CD4-positive, alpha-beta memory T cell (primary cell): ENCODE results near the gene FAM83C. TPM values are rescaled to one million over a fixed set of nuclear protein-coding genes. Genes with fewer than 3 reads are reported as not detected.
A peak's percentile ranks its signal among the peaks of the same experiment; 100 is the strongest.

Experiments
- CTCF ChIA-PET: fragments of 350-600 bp; sonication (Branson Sonifier 250); formaldehyde crosslinking; loops from one replicate; lab custom pipeline; 2021; ENCODE audit warnings: inconsistent platforms; ENCODE audit not compliant: partially characterized antibody; lab: Charles Lee
- POLR2A ChIA-PET: fragments of 350-600 bp; sonication (Branson Sonifier 250); formaldehyde crosslinking; loops from one replicate; lab custom pipeline; 2021; ENCODE audit not compliant: partially characterized antibody; lab: Charles Lee
- DNase-seq, 5 donors: peaks; one replicate each; pipeline versions ENCODE4 v3.0.0 to v3.0.0-alpha.2; 2020 to 2022; ENCODE audit warnings: mixed read lengths in 1 of 5
- H3K27ac ChIP-seq: one replicate; pipeline ENCODE4 v1.7.0; 2013; ENCODE audit warnings: low read depth, low read length
- H3K27me3 ChIP-seq: 2 replicates; pipeline ENCODE4 v1.7.0; 2013; ENCODE audit warnings: mild to moderate bottlenecking, low read length, moderate library complexity; ENCODE audit not compliant: insufficient read depth
- H3K36me3 ChIP-seq: 2 replicates; pipeline ENCODE4 v1.7.0; 2013; ENCODE audit warnings: mild to moderate bottlenecking, low read length, moderate library complexity; ENCODE audit not compliant: insufficient read depth
- H3K4me1 ChIP-seq: 2 replicates; pipeline ENCODE4 v1.7.0; 2013; ENCODE audit warnings: mild to moderate bottlenecking, low read length, moderate library complexity; ENCODE audit not compliant: insufficient read depth
- H3K4me3 ChIP-seq, 2 donors: one replicate each; pipeline ENCODE4 v1.7.0; 2013; ENCODE audit warnings: low read length in 2 of 2, mild to moderate bottlenecking in 1 of 2
- H3K9me3 ChIP-seq, 2 donors: one replicate each; pipeline ENCODE4 v1.7.0; 2013; ENCODE audit warnings: low read length in 2 of 2, control low read depth in 1 of 2; ENCODE audit not compliant: control insufficient read depth in 1 of 2
- H3K27ac Mint-ChIP-seq, 7 donors: one replicate each; pipeline ENCODE4 v1.8.0; 2020 to 2021; ENCODE audit warnings: mixed read lengths in 7 of 7, mild to moderate bottlenecking in 6 of 7, inconsistent platforms in 3 of 7, moderate library complexity in 3 of 7
- H3K27me3 Mint-ChIP-seq, 2 donors: one replicate each; pipeline ENCODE4 v1.8.0; 2020 to 2021; ENCODE audit warnings: mixed read lengths in 2 of 2
- H3K36me3 Mint-ChIP-seq, 2 donors: one replicate each; pipeline ENCODE4 v1.8.0; 2020 to 2021; ENCODE audit warnings: mixed read lengths in 2 of 2, inconsistent platforms in 1 of 2, mild to moderate bottlenecking in 1 of 2
- H3K4me1 Mint-ChIP-seq, 4 donors: one replicate each; pipeline ENCODE4 v1.8.0; 2020 to 2021; ENCODE audit warnings: mixed read lengths in 4 of 4, mild to moderate bottlenecking in 1 of 4
- H3K4me3 Mint-ChIP-seq, 8 donors: one replicate each; pipeline ENCODE4 v1.8.0; 2020 to 2021; ENCODE audit warnings: mixed read lengths in 8 of 8, mild to moderate bottlenecking in 7 of 8, moderate library complexity in 6 of 8, inconsistent platforms in 3 of 8
- H3K9me3 Mint-ChIP-seq, 8 donors: one replicate each; pipeline ENCODE4 v1.8.0; 2020 to 2021; ENCODE audit warnings: mixed read lengths in 8 of 8, mild to moderate bottlenecking in 5 of 8, inconsistent platforms in 3 of 8, moderate library complexity in 1 of 8
- intact Hi-C: fragments of 100-400 bp; cut with micrococcal nuclease; formaldehyde crosslinking; loops from one replicate; pipeline ENCODE4 v1.15.1; 2023
- polyA plus RNA-seq, 2 donors: library from polyadenylated mRNA; unstranded; fragments of 300-500 nt; fragmentation: Illumina TruSeq; gene quantifications; one replicate each; pipeline ENCODE4 v1.2.3, GENCODE V29; 2021
- total RNA-seq, 2 experiments: library from RNA; stranded (reverse); gene quantifications; one replicate each; pipeline ENCODE4 v1.2.3, GENCODE V29; 2021

The FAM83C gene
- total and polyA plus RNA-seq, 4 experiments from 2014 or later: not detected

- Mint-ChIP-seq H3K27me3 (no peaks in the 10 kb centered on the region), H3K9me3 (no peaks in the 10 kb centered on the region), H3K36me3 (peaks cover 0 to 8% of the 10 kb centered on the region in 2 donors), H3K4me1 (peaks cover 3 to 10% (median 5%) of the 10 kb centered on the region in 4 donors), H3K27ac (peak overlapping the region in 2 of 7 donors; percentile 18 to 21), H3K4me3 (no peak overlapping the region)
- POLR2A ChIA-PET: interaction anchor here (0.7 to 1.2 kb wide), 2 partner anchors 19 to 25 kb away, joined by 3 to 4 read pairs; partner anchors contain the start of genes EIF6 and MMP24OS
- Histone ChIP-seq H3K36me3 (peaks cover 5% of the 10 kb centered on the region), H3K4me3 (no peak overlapping the region), H3K27ac (no peak overlapping the region), H3K9me3 (no peaks in the 10 kb centered on the region), H3K27me3 (no peaks in the 10 kb centered on the region), H3K4me1 (peaks cover 6% of the 10 kb centered on the region)
- CTCF ChIA-PET: interaction anchor here (0.8 to 5.8 kb wide), 19 partner anchors 11 to 158 kb away, joined by 3 to 68 read pairs (median 6); partner anchors contain the start of genes EIF6, FAM83C, GDF5 and MMP24OS
- DNase-seq: no peak
- intact Hi-C loops: loop anchor here (1.0 kb wide), 2 partner anchors 136 to 158 kb away; no protein-coding TSS in a partner anchor
Observed at GRCh38 chr20:35303382-35303734, 11.1 kb upstream of the FAM83C start.

GRCh38 chr20:35302421-35303335 lies 10.5 kb upstream of the FAM83C start:
- peaks cover 3 to 10% (median 5%) of the 10 kb centered on the region in 4 donors for H3K4me1 Mint-ChIP-seq
- DNase-seq: no peak
- H3K27me3 ChIP-seq: no peaks in the 10 kb centered on the region
- intact Hi-C loops: loop anchor here (1.0 kb wide), 2 partner anchors 137 to 157 kb away; no protein-coding TSS in a partner anchor
- H3K36me3 Mint-ChIP-seq: peaks cover 0 to 8% of the 10 kb centered on the region in 2 donors
- peaks cover 5% of the 10 kb centered on the region for H3K36me3 ChIP-seq
- H3K27me3 Mint-ChIP-seq: no peaks in the 10 kb centered on the region
- CTCF ChIA-PET: interaction anchor here (0.8 to 5.8 kb wide), 19 partner anchors 8 to 158 kb away, joined by 3 to 68 read pairs (median 6); partner anchors contain the start of genes EIF6, FAM83C and GDF5
- POLR2A ChIA-PET: interaction anchor here (1.2 kb wide), 1 partner anchor 18 kb away, joined by 4 read pairs; the partner anchor contains the start of gene EIF6
- no peaks in the 10 kb centered on the region for H3K9me3 ChIP-seq
- no peak overlapping the region for H3K27ac ChIP-seq
- no peaks in the 10 kb centered on the region for H3K9me3 Mint-ChIP-seq
- no peak overlapping the region for H3K4me3 Mint-ChIP-seq
- H3K4me1 ChIP-seq: peaks cover 6% of the 10 kb centered on the region
- no peak overlapping the region for H3K4me3 ChIP-seq
- peak overlapping the region in 2 of 7 donors; percentile 6 to 21 for H3K27ac Mint-ChIP-seq

GRCh38 chr20:35301426-35301825 lies 9.2 kb upstream of the FAM83C start:
- H3K27me3 ChIP-seq: no peaks in the 10 kb centered on the region
- H3K9me3 ChIP-seq: no peaks in the 10 kb centered on the region
- intact Hi-C loops: no loop called here
- Mint-ChIP-seq H3K27me3 (peaks cover 0 to 1% of the 10 kb centered on the region in 2 donors), H3K27ac (peak overlapping the region in 1 of 7 donors; percentile 44), H3K4me1 (peaks cover 3 to 10% (median 5%) of the 10 kb centered on the region in 4 donors), H3K9me3 (no peaks in the 10 kb centered on the region), H3K4me3 (no peak overlapping the region), H3K36me3 (peaks cover 0 to 6% of the 10 kb centered on the region in 2 donors)
- peaks cover 5% of the 10 kb centered on the region for H3K36me3 ChIP-seq
- CTCF ChIA-PET: interaction anchor here (1.3 to 5.8 kb wide), 3 partner anchors 25 to 146 kb away, joined by 3 to 68 read pairs (median 4); no protein-coding TSS in a partner anchor
- POLR2A ChIA-PET: interaction anchor here (0.7 kb wide), 1 partner anchor 141 kb away, joined by 3 read pairs; no protein-coding TSS in a partner anchor
- H3K4me1 ChIP-seq: peaks cover 6% of the 10 kb centered on the region
- DNase-seq: no peak
- H3K4me3 ChIP-seq: no peak overlapping the region
- no peak overlapping the region for H3K27ac ChIP-seq

DNA sequence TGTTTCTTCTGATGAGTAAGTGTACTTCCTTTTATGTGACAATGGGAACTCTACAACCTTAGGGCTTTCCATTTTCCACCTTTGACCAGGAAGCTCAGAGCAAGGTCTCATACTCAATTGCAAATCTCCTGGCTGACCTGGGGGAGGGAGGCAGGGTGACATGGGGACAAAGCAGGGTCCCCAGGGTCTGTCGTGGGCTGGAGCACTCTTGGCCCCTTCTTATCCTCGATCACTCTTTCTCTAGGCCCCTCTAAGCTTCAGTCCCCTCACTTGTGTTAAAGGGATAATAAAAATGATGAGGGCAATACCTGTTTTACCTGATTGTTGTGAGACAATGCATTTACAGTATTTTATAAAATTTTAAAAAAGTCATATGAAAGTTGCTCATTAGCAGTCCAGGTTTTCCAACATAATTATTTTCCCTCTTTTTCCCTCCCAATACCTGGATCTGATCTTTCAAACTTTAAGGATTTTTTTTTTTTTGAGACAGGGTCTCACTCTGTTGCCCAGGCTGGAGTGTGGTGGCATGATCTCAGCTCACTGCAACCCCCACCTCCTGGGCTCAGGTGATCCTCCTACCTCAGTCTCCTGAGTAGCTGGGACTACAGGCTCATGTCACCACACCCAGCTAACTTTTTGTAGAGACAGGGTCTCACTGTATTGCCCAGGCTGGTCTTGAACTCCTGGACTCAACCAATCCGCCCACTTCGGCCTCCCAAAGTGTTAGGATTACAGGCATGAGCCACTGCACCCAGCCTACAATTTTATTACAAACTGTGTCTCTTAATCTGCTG lies 8.4 kb upstream of the FAM83C start:
- H3K4me3 Mint-ChIP-seq: no peak overlapping the region

DNA sequence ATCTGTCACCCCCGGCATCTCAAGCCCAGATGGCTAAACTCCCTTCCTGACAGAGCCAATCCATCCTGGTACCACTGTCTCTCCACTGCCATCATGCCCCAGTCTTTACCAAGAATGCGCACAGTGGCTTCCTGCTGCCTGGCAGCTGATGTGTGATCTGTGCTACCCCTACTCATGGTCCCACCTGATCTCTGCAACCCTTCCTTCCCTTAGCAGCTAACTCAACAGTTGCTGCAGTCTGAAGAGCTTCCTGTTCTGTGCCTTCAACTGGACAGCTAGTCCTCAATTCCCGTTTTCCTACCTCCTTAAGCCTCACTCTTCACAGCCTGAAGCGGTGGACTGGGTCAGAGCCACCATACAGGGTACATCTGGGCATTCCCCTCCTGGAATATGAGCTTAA lies 7.6 kb upstream of the FAM83C start:
- no peak overlapping the region for H3K4me3 ChIP-seq
- H3K27me3 ChIP-seq: no peaks in the 10 kb centered on the region
- H3K36me3 Mint-ChIP-seq: no peaks in the 10 kb centered on the region
- H3K9me3 Mint-ChIP-seq: no peaks in the 10 kb centered on the region
- ChIA-PET CTCF (interaction anchor here (0.9 to 1.2 kb wide), 3 partner anchors 21 to 155 kb away, joined by 3 read pairs; no protein-coding TSS in a partner anchor), POLR2A (no interaction called here)
- no peaks in the 10 kb centered on the region for H3K9me3 ChIP-seq
- H3K27ac Mint-ChIP-seq: peak overlapping the region in 1 of 7 donors; percentile 36
- H3K4me3 Mint-ChIP-seq: no peak overlapping the region
- no peak overlapping the region for H3K27ac ChIP-seq
- no peaks in the 10 kb centered on the region for H3K36me3 ChIP-seq
- no peak for DNase-seq
- H3K4me1 ChIP-seq: peaks cover 6% of the 10 kb centered on the region
- peaks cover 0 to 5% of the 10 kb centered on the region in 2 donors for H3K27me3 Mint-ChIP-seq
- H3K4me1 Mint-ChIP-seq: peaks cover 3 to 10% (median 5%) of the 10 kb centered on the region in 4 donors
- intact Hi-C loops: no loop called here

More for the DNA sequence above, 8.4 kb upstream of the FAM83C start:
- no peak for DNase-seq
- POLR2A ChIA-PET: interaction anchor here (0.7 kb wide), 1 partner anchor 140 kb away, joined by 3 read pairs; no protein-coding TSS in a partner anchor
- intact Hi-C loops: no loop called here
- Histone ChIP-seq H3K27me3 (no peaks in the 10 kb centered on the region), H3K4me3 (no peak overlapping the region), H3K9me3 (no peaks in the 10 kb centered on the region), H3K27ac (no peak overlapping the region), H3K36me3 (no peaks in the 10 kb centered on the region), H3K4me1 (peaks cover 6% of the 10 kb centered on the region)
- Mint-ChIP-seq H3K27ac (peak overlapping the region in 1 of 7 donors; percentile 7), H3K27me3 (peaks cover 0 to 1% of the 10 kb centered on the region in 2 donors), H3K4me1 (peaks cover 3 to 10% (median 5%) of the 10 kb centered on the region in 4 donors), H3K9me3 (no peaks in the 10 kb centered on the region), H3K36me3 (peaks cover 0 to under 1% of the 10 kb centered on the region in 2 donors)
- CTCF ChIA-PET: interaction anchor here (0.9 to 5.8 kb wide), 4 partner anchors 20 to 156 kb away, joined by 3 to 68 read pairs (median 3); no protein-coding TSS in a partner anchor

- Mint-ChIP-seq H3K4me3 (no peak overlapping the region), H3K36me3 (no peaks in the 10 kb centered on the region), H3K4me1 (no peaks in the 10 kb centered on the region), H3K27me3 (peaks cover 3 to 8% of the 10 kb centered on the region in 2 donors), H3K27ac (no peak overlapping the region), H3K9me3 (no peaks in the 10 kb centered on the region)
- Histone ChIP-seq H3K27ac (no peak overlapping the region), H3K4me3 (no peak overlapping the region), H3K9me3 (no peaks in the 10 kb centered on the region), H3K27me3 (no peaks in the 10 kb centered on the region), H3K36me3 (no peaks in the 10 kb centered on the region), H3K4me1 (no peaks in the 10 kb centered on the region)
- no peak for DNase-seq
- intact Hi-C loops: no loop called here
- ChIA-PET POLR2A (no interaction called here), CTCF (no interaction called here)
Observed at GRCh38 chr20:35298264-35298663, 6.0 kb upstream of the FAM83C start.
